Gastroesophageal sphincter (tissue), 4 donors: ENCODE measurements around the gene RPL18. TPM values are rescaled to one million over a fixed set of nuclear protein-coding genes. Genes with fewer than 3 reads are reported as not detected.
"Not testable (repeated sequence)": the region's sequence is repeated elsewhere in the genome, so short reads cannot be mapped to it uniquely, and the experiment has no call there.

Experiments used
- ATAC-seq: fragments of 150-250 bp; one replicate; pipeline ENCODE4 v1.9.1; 2016; ENCODE audit warnings: mild to moderate bottlenecking, moderate library complexity
- H3K27ac ChIP-seq, 4 donors: fragments of 200-600 bp; sonication (generic) in 3 of 4; 1 replicate in 3 of 4; 2 replicates in 1 of 4; pipeline ENCODE4 v1.5.1; 2016 to 2019
- H3K27me3 ChIP-seq: fragments of 200-600 bp; sonication (generic); one replicate; pipeline ENCODE4 v1.5.1; 2019
- H3K36me3 ChIP-seq, 2 donors: fragments of 200-600 bp; sonication (generic); one replicate each; pipeline ENCODE4 v1.5.1; 2019; ENCODE audit warnings: control low read depth in 1 of 2
- H3K4me1 ChIP-seq, 3 donors: fragments of 200-600 bp; sonication (generic); 1 replicate in 2 of 3; 2 replicates in 1 of 3; pipeline ENCODE4 v1.5.1; 2016 to 2019; ENCODE audit warnings: control low read depth in 2 of 3
- H3K4me3 ChIP-seq, 2 donors: fragments of 200-600 bp; sonication (generic); one replicate each; pipeline ENCODE4 v1.5.1; 2019; ENCODE audit warnings: mild to moderate bottlenecking in 1 of 2, moderate library complexity in 1 of 2
- H3K9me3 ChIP-seq, 3 donors: fragments of 200-600 bp; sonication (generic); one replicate each; pipeline ENCODE4 v1.5.1; 2017 to 2019; ENCODE audit warnings: control low read depth in 2 of 3
- CTCF ChIP-seq, 4 experiments: fragments of 200-600 bp in 2 of 4; fragments of 450-650 bp in 2 of 4; sonication (generic) in 1 of 4; IDR thresholded peaks; one replicate each; pipeline ENCODE4 v1.5.1; 2017 to 2019; ENCODE audit warnings: antibody characterized with exemption in 4 of 4, mild to moderate bottlenecking in 2 of 4, moderate library complexity in 2 of 4
- EP300 ChIP-seq: sonication (generic); formaldehyde crosslinking; IDR thresholded peaks from one replicate; pipeline ENCODE4 v1.6.1; 2017; ENCODE audit warnings: antibody characterized with exemption, mild to moderate bottlenecking
- POLR2A ChIP-seq, 2 donors: fragments of 450-650 bp; IDR thresholded peaks; one replicate each; pipeline ENCODE4 v1.6.1; 2017; ENCODE audit warnings: antibody characterized with exemption in 2 of 2, mild to moderate bottlenecking in 2 of 2, moderate library complexity in 1 of 2
- POLR2AphosphoS5 ChIP-seq: sonication (generic); formaldehyde crosslinking; IDR thresholded peaks from one replicate; pipeline ENCODE4 v1.6.1; 2017; ENCODE audit warnings: antibody characterized with exemption
- WGBS, 2 donors: methylation state at CpG; one replicate each; pipeline ENCODE4 v1.1.5; 2018; ENCODE audit warnings: low coverage in 1 of 2; 5-methylcytosine and 5-hydroxymethylcytosine counted together
- total RNA-seq, 4 donors: library from RNA; depleted of rRNA; stranded (reverse); fragments of >200 nt; gene quantifications; one replicate each; pipeline ENCODE4 v1.1.0, GENCODE V29; 2016

RPL18 gene
- total RNA-seq, 4 donors from 2014 or later = 1,261 to 2,300 (median 1,588) TPM

GRCh38 chr19:48658483-48658882 lies 39.5 kb upstream of the RPL18 start:
- no peaks in the 10 kb centered on the region for H3K9me3 ChIP-seq
- 90 to 91% methylated on average over 5 to 6 of the region's 6 CpGs for WGBS, 2 donors
- H3K27ac ChIP-seq = no peak overlapping the region
- ATAC-seq = no peak
- no peaks in the 10 kb centered on the region for H3K36me3 ChIP-seq
- H3K27me3 ChIP-seq = no peaks in the 10 kb centered on the region
- H3K4me3 ChIP-seq = no peak overlapping the region
- no peak for TF ChIP-seq POLR2AphosphoS5
- no peak for TF ChIP-seq EP300
- no peak for TF ChIP-seq CTCF (IDR thresholded peaks at IDR 0.05)
- H3K4me1 ChIP-seq = peaks cover 0 to 12% (median 0%) of the 10 kb centered on the region in 3 donors

- not testable (repeated sequence) for H3K4me3 ChIP-seq, H3K36me3 ChIP-seq, H3K9me3 ChIP-seq, H3K27me3 ChIP-seq, H3K27ac ChIP-seq, ATAC-seq
- 80 to 95% methylated on average over 1 to 2 of the region's 5 CpGs for WGBS, 2 donors
- peaks cover 0 to 12% (median 0%) of the 10 kb centered on the region in 3 donors for H3K4me1 ChIP-seq
Observed at GRCh38 chr19:48657828-48658227, 38.9 kb upstream of the RPL18 start.

- H3K36me3 ChIP-seq = no peaks in the 10 kb centered on the region
- H3K27ac ChIP-seq = no peak overlapping the region
- 43 to 54% methylated on average over 14 to 15 of the region's 16 CpGs for WGBS, 2 donors
- peaks cover 0 to 12% (median 0%) of the 10 kb centered on the region in 3 donors for H3K4me1 ChIP-seq
- TF ChIP-seq CTCF (IDR thresholded peaks at IDR 0.05) = no peak
- no peak for TF ChIP-seq POLR2A (IDR thresholded peaks at IDR 0.05)
- TF ChIP-seq POLR2AphosphoS5 = no peak
- TF ChIP-seq EP300 = no peak
- no peaks in the 10 kb centered on the region for H3K27me3 ChIP-seq
- no peak for ATAC-seq
- no peak overlapping the region for H3K4me3 ChIP-seq
- no peaks in the 10 kb centered on the region for H3K9me3 ChIP-seq
Observed at GRCh38 chr19:48656840-48657474, 38.0 kb upstream of the RPL18 start.

- WGBS, 2 donors = 40 to 70% methylated on average over 1 to 4 of the region's 11 CpGs
Observed at GRCh38 chr19:48654299-48655059, 35.5 kb upstream of the RPL18 start.

GRCh38 chr19:48651683-48652048 lies 32.7 kb upstream of the RPL18 start:
- H3K36me3 ChIP-seq = no peaks in the 10 kb centered on the region
- H3K27me3 ChIP-seq = no peaks in the 10 kb centered on the region
- WGBS, 2 donors = 82 to 100% methylated on average over 1 to 2 of the region's 5 CpGs
- no peak overlapping the region for H3K27ac ChIP-seq
- TF ChIP-seq EP300 (no peak), POLR2A (IDR thresholded peaks at IDR 0.05) (no peak), CTCF (IDR thresholded peaks at IDR 0.05) (no peak), POLR2AphosphoS5 (no peak)
- H3K9me3 ChIP-seq = no peaks in the 10 kb centered on the region
- no peak overlapping the region for H3K4me3 ChIP-seq
- peaks cover 0 to 4% (median 0%) of the 10 kb centered on the region in 3 donors for H3K4me1 ChIP-seq
- ATAC-seq = no peak

More at GRCh38 chr19:48654299-48655059, 35.5 kb upstream of the RPL18 start:
- no peak overlapping the region for H3K27ac ChIP-seq
- no peak for ATAC-seq
- H3K27me3 ChIP-seq = no peaks in the 10 kb centered on the region
- H3K4me1 ChIP-seq = no peaks in the 10 kb centered on the region
- H3K4me3 ChIP-seq = no peak overlapping the region
- no peaks in the 10 kb centered on the region for H3K9me3 ChIP-seq
- no peaks in the 10 kb centered on the region for H3K36me3 ChIP-seq
- no peak for TF ChIP-seq CTCF (IDR thresholded peaks at IDR 0.05)
- TF ChIP-seq POLR2AphosphoS5 = no peak
- no peak for TF ChIP-seq EP300
- no peak for TF ChIP-seq POLR2A (IDR thresholded peaks at IDR 0.05)
